K562 (cell line): Measurements from ENCODE around the gene PGAP2. TPM values are rescaled to one million over a fixed set of nuclear protein-coding genes. Genes with fewer than 3 reads are reported as not detected.

Experiments
- ATAC-seq: fragments of 200-7000 bp; cut with Tn5 transposase; 3 replicates; pipeline ENCODE4 v1.9.1; 2020; ENCODE audit warnings: moderate library complexity
- BruUV-seq: library from RNA; stranded (reverse); fragments of 400-500 nt; replicated peaks from 2 replicates; lab custom pipeline; 2021; lab: Mats Ljungman, UMichigan
- CTCF ChIA-PET: fragments of 300-600 bp; formaldehyde crosslinking; extraction: SDS; loops from one replicate; lab custom pipeline; 2021; ENCODE audit warnings: low intra/inter-chr PET ratio; lab: Yijun Ruan, JAX
- POLR2A ChIA-PET: fragments of 300-600, 350-650 bp; sonication (Branson Sonifier 250); formaldehyde crosslinking; extraction: SDS; loops from one replicate; lab custom pipeline; 2021; ENCODE audit warnings: antibody characterized with exemption, inconsistent platforms; lab: Yijun Ruan, JAX
- DNase-seq, 4 experiments: peaks; one replicate each; pipeline versions ENCODE4 v3.0.0 to v3.0.0-alpha.2; 2011 to 2018; ENCODE audit warnings: low spot score in 3 of 4, mixed read lengths in 3 of 4; ENCODE audit errors: extremely low read depth in 1 of 4
- FAIRE-seq: peaks from 2 replicates; lab custom pipeline; 2011; peaks lifted over from hg19 to GRCh38; lab: Jason Lieb, UNC
- H2AFZ ChIP-seq: 2 replicates; pipeline ENCODE4 v1.6.0; 2011; ENCODE audit warnings: low read depth, low read length, control low read depth, inconsistent platforms
- H3K27ac ChIP-seq: fragments of 200-600 bp; 3 replicates; pipeline ENCODE4 v1.8.0; 2011; ENCODE audit warnings: low read depth, mild to moderate bottlenecking, control low read depth, inconsistent platforms, low read length, moderate library complexity, mixed read lengths; ENCODE audit errors: extremely low read depth
- H3K27me3 ChIP-seq, 2 experiments: fragments of 300-600 bp in 1 of 2; 2 replicates in 1 of 2; 3 replicates in 1 of 2; pipeline versions ENCODE4 v1.6.0 to v1.8.0; 2011; ENCODE audit warnings: inconsistent platforms in 2 of 2, low read length in 2 of 2, mild to moderate bottlenecking in 1 of 2, mixed read lengths in 1 of 2, moderate library complexity in 1 of 2; ENCODE audit not compliant: control insufficient read depth in 2 of 2, insufficient read depth in 2 of 2
- H3K36me3 ChIP-seq: fragments of 300-600 bp; 3 replicates; pipeline ENCODE4 v1.8.0; 2011; ENCODE audit warnings: mild to moderate bottlenecking, low read length, inconsistent platforms; ENCODE audit not compliant: control insufficient read depth, insufficient read depth
- H3K4me1 ChIP-seq, 2 experiments: fragments of 200-600 bp in 1 of 2; replicated peaks in 1 of 2; 2 replicates in 1 of 2; 3 replicates in 1 of 2; pipeline versions ENCODE4 v1.5.1 to v1.8.0; 2011; ENCODE audit warnings: inconsistent platforms in 2 of 2, low read length in 2 of 2, mild to moderate bottlenecking in 1 of 2, mixed read lengths in 1 of 2, moderate library complexity in 1 of 2; ENCODE audit not compliant: control insufficient read depth in 2 of 2, insufficient read depth in 2 of 2
- H3K4me2 ChIP-seq: 2 replicates; pipeline ENCODE4 v1.6.1; 2011; ENCODE audit warnings: low read length, control low read depth, inconsistent platforms, mixed read lengths; ENCODE audit not compliant: insufficient read depth
- H3K4me3 ChIP-seq: fragments of 200-600 bp; sonication (generic), shearing (Covaris generic); 2 replicates; pipeline ENCODE4 v1.5.1; 2016; ENCODE audit warnings: control low read depth, inconsistent platforms
- H3K79me2 ChIP-seq: fragments of 200-600 bp; 3 replicates; pipeline ENCODE4 v1.8.0; 2011; ENCODE audit warnings: low read length, inconsistent platforms; ENCODE audit not compliant: control insufficient read depth, insufficient read depth
- H3K9ac ChIP-seq, 2 experiments: 2 replicates each; pipeline versions ENCODE4 v1.6.0 to v1.6.1; 2011; ENCODE audit warnings: low read depth in 2 of 2, low read length in 2 of 2, control low read depth in 1 of 2, inconsistent platforms in 1 of 2, mild to moderate bottlenecking in 1 of 2, mixed read lengths in 1 of 2; ENCODE audit not compliant: insufficient read depth in 1 of 2
- H3K9me1 ChIP-seq: one replicate; pipeline ENCODE4 v1.6.0; 2011; ENCODE audit warnings: inconsistent platforms, mild to moderate bottlenecking, low read length, moderate library complexity; ENCODE audit not compliant: control insufficient read depth, insufficient read depth
- H3K9me3 ChIP-seq: replicated peaks from 2 replicates; pipeline ENCODE4 v1.5.1; 2011; ENCODE audit warnings: low read depth, low read length, inconsistent platforms; ENCODE audit not compliant: control insufficient read depth, insufficient read depth
- H4K20me1 ChIP-seq: replicated peaks from 2 replicates; pipeline ENCODE4 v1.6.1; 2011; ENCODE audit warnings: low read length, inconsistent platforms, mixed read lengths; ENCODE audit not compliant: control insufficient read depth, insufficient read depth
- CEBPG ChIP-seq, 3 experiments: fragments of 200-800 bp in 1 of 3; sonication (Bioruptor generic) in 1 of 3; sonication (generic) in 1 of 3; formaldehyde crosslinking in 1 of 3; IDR thresholded peaks in 2 of 3; conservative IDR thresholded peaks in 1 of 3; 2 replicates each; pipeline versions ENCODE4 v1.6.1 to v1.8.0; 2016 to 2022; ENCODE audit warnings: missing compliant biosample characterization in 2 of 3, missing genetic modification characterization in 2 of 3, mild to moderate bottlenecking in 1 of 3, missing genetic modification reagents in 1 of 3
- EHMT2 ChIP-seq: fragments of 450-650 bp; IDR thresholded peaks from 2 replicates; pipeline ENCODE4 v1.6.1; 2018; ENCODE audit warnings: antibody characterized with exemption
- FOXK1 ChIP-seq: sonication (generic); formaldehyde crosslinking; IDR thresholded peaks from 2 replicates; pipeline ENCODE4 v1.8.0; 2022; ENCODE audit warnings: missing genetic modification reagents, mild to moderate bottlenecking, borderline replicate concordance
- GATAD2B ChIP-seq: fragments of 450-650 bp; IDR thresholded peaks from 2 replicates; pipeline ENCODE4 v1.6.1; 2017; ENCODE audit warnings: mild to moderate bottlenecking, borderline replicate concordance
- NCOA1 ChIP-seq: fragments of 450-650 bp; IDR thresholded peaks from 2 replicates; pipeline ENCODE4 v1.6.1; 2016; ENCODE audit warnings: low read depth
- RBBP5 ChIP-seq: fragments of 200-600 bp; sonication (generic); IDR thresholded peaks from 2 replicates; pipeline ENCODE4 v1.6.1; 2012; ENCODE audit warnings: borderline replicate concordance, mild to moderate bottlenecking, low read length, control low read depth, inconsistent platforms; ENCODE audit not compliant: insufficient read depth, poor library complexity, severe bottlenecking
- RBM15 ChIP-seq: fragments of 200-400 bp; formaldehyde crosslinking; IDR thresholded peaks from 2 replicates; pipeline ENCODE4 v1.6.1; 2018; ENCODE audit warnings: mild to moderate bottlenecking, low read length, moderate library complexity; ENCODE audit not compliant: insufficient read depth
- SMARCE1 ChIP-seq: fragments of 450-650 bp; IDR thresholded peaks from 2 replicates; pipeline ENCODE4 v1.7.1; 2016; ENCODE audit warnings: mild to moderate bottlenecking
- ZNF197 ChIP-seq: fragments of 200-800 bp; sonication (Bioruptor generic); IDR thresholded peaks from 2 replicates; pipeline ENCODE4 v1.6.1; 2016; ENCODE audit warnings: low read depth, missing genetic modification characterization, missing compliant biosample characterization
- WGBS: fragments of 100-300 bp; shearing (Covaris generic); methylation state at CpG from one replicate; pipeline ENCODE4 v1.1.6; 2016; ENCODE audit warnings: low coverage, mixed read lengths; ENCODE audit not compliant: insufficient coverage; ENCODE audit errors: missing lambda C conversion rate; 5-methylcytosine and 5-hydroxymethylcytosine counted together
- in situ Hi-C: fragments of 300-500 bp; cut with MboI; formaldehyde crosslinking; loops from 4 replicates; pipeline ENCODE4 v1.15.0; 2018; ENCODE audit warnings: inconsistent platforms, mixed read lengths
- intact Hi-C: fragments of 100-400 bp; cut with micrococcal nuclease; formaldehyde crosslinking; loops from 2 replicates; pipeline ENCODE4 v1.14.2; 2022
- polyA plus RNA-seq, 8 experiments: library from polyadenylated mRNA; depleted of rRNA in 4 of 8; stranded (reverse) in 5 of 8; unstranded in 3 of 8; fragments of >200 nt; fragmentation: Nextera tagmentation in 2 of 8; fragmentation: Illumina TruSeq in 1 of 8; extraction: Ambion mirVana in 2 of 8; extraction: Trizol in 1 of 8; gene quantifications; 2 replicates each; pipeline versions ENCODE4 v1.2.1 to v1.2.3, GENCODE V29; 2011 to 2014; ENCODE audit warnings: inconsistent platforms in 1 of 8, missing spikeins in 1 of 8
- total RNA-seq, 7 experiments: library from RNA; depleted of rRNA in 6 of 7; stranded (reverse); fragments of >200 nt in 6 of 7; fragmentation: Illumina TruSeq in 2 of 7; extraction: Trizol in 2 of 7; gene quantifications; 2 replicates each; pipeline versions ENCODE4 v1.2.1 to v1.2.3, GENCODE V29; 2011 to 2021; ENCODE audit warnings: low replicate concordance in 1 of 7
- TF ChIP-seq, protein P1 (sequence below): fragments of 250-450 bp; sonication (Bioruptor Pico); IDR thresholded peaks from 2 replicates; pipeline ENCODE4 v1.8.0; 2022; ENCODE audit warnings: moderate library complexity, mild to moderate bottlenecking, inconsistent platforms
- TF ChIP-seq, protein P2 (sequence below): fragments of 450-650 bp; formaldehyde crosslinking; IDR thresholded peaks from 2 replicates; pipeline ENCODE4 v1.4.0; 2022; ENCODE audit warnings: mild to moderate bottlenecking, moderate library complexity
- TF ChIP-seq, protein P3 (sequence below), 2 experiments: fragments of 450-650 bp; conservative IDR thresholded peaks; 2 replicates each; pipeline ENCODE4 v1.6.1; 2017; ENCODE audit warnings: mild to moderate bottlenecking in 2 of 2, moderate library complexity in 2 of 2
- TF ChIP-seq, protein P4 (sequence below): sonication (generic); formaldehyde crosslinking; IDR thresholded peaks from 2 replicates; pipeline ENCODE4 v1.8.1; 2023; ENCODE audit warnings: mild to moderate bottlenecking, missing genetic modification reagents, moderate library complexity

Gene PGAP2
- total and polyA plus RNA-seq, 9 of the 15 experiments (the other 6 are each of a cell fraction or from before 2014, with no cell fraction given) = 17.9 to 47.2 (median 33.7) TPM

DNA sequence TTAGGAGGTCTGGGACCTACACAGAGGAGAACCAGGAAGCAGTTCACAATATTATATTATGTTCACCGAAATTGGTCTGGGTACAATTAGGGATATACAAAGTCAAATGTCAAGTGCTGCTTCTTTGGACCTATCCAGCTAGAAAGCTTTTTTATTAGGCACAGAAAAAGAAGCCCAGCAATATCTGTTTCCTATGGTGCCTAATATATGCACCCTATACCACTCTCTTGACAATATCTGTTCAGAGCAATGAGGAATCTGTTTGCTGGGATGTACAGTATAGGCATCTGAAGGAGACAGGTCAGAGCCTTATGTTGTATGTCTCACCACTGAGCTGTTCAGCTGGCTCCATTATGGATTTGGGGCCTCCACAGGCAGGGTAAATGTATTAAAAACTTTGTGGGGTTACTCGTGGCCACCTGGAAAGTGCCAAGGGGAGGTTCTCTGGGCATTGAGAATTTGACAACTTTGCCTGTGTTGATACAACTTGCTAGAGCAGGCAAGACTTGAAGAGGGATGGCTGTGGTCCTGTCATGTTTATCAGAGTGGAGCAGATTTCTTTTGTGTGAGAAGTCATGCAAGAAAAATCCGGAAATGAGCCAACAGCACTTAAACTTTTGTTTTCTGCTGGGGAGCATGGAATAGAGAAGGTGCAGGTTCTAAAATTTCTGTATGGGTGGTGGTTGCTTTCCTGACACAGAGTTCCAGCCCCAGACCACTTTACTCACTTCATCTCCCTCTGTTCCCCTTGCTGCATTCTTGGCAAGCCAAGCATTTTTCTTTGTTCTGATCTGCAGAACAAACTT lies 57.2 kb downstream of the PGAP2 start:
- Histone ChIP-seq H2AFZ (no peak overlapping the region), H3K27ac (peak overlapping the region; percentile 77), H3K4me1 (peaks cover 41 to 75% of the 10 kb centered on the region in 2 experiments), H3K79me2 (peaks cover 95% of the 10 kb centered on the region), H3K4me3 (no peak overlapping the region), H3K9me1 (no peaks in the 10 kb centered on the region), H3K4me2 (peak overlapping the region; percentile 47), H3K9ac (peak overlapping the region; percentile 33 to 53; a peak in 3 of 4 replicates), H3K9me3 (no peaks in the 10 kb centered on the region), H3K36me3 (no peaks in the 10 kb centered on the region), H4K20me1 (no peaks in the 10 kb centered on the region), H3K27me3 (no peaks in the 10 kb centered on the region)
- CTCF ChIA-PET = no interaction called here
- DNase-seq (peak in 2 of 4 experiments; percentile 55 to 80), FAIRE-seq (peak; percentile 77), ATAC-seq (peak; percentile 36)
- no TSS peak for BruUV-seq
- 5% methylated on average over 3 of the region's 3 CpGs for WGBS
- in situ Hi-C loops = no loop called here
- POLR2A ChIA-PET = interaction anchor here (1.0 to 3.3 kb wide), 3 partner anchors 10 to 226 kb away, joined by 3 to 34 read pairs (median 10); partner anchors contain the start of gene STIM1
- intact Hi-C loops = loop anchor here (2.0 kb wide), 1 partner anchor 19 kb away; no protein-coding TSS in a partner anchor
- TF ChIP-seq EHMT2 = no peak
- no peak for TF ChIP-seq FOXK1 (CRISPR knock-in tag)
- TF ChIP-seq RBM15 = no peak
- TF ChIP-seq NCOA1 = no peak
- TF ChIP-seq, protein P1, sequence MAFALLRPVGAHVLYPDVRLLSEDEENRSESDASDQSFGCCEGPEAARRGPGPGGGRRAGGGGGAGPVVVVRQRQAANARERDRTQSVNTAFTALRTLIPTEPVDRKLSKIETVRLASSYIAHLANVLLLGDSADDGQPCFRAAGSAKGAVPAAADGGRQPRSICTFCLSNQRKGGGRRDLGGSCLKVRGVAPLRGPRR (CRISPR knock-in tag) = no peak
- TF ChIP-seq, protein P2, sequence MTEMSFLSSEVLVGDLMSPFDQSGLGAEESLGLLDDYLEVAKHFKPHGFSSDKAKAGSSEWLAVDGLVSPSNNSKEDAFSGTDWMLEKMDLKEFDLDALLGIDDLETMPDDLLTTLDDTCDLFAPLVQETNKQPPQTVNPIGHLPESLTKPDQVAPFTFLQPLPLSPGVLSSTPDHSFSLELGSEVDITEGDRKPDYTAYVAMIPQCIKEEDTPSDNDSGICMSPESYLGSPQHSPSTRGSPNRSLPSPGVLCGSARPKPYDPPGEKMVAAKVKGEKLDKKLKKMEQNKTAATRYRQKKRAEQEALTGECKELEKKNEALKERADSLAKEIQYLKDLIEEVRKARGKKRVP = no peak; the same call in 1 of the 2 replicates
- TF ChIP-seq, protein P3, sequence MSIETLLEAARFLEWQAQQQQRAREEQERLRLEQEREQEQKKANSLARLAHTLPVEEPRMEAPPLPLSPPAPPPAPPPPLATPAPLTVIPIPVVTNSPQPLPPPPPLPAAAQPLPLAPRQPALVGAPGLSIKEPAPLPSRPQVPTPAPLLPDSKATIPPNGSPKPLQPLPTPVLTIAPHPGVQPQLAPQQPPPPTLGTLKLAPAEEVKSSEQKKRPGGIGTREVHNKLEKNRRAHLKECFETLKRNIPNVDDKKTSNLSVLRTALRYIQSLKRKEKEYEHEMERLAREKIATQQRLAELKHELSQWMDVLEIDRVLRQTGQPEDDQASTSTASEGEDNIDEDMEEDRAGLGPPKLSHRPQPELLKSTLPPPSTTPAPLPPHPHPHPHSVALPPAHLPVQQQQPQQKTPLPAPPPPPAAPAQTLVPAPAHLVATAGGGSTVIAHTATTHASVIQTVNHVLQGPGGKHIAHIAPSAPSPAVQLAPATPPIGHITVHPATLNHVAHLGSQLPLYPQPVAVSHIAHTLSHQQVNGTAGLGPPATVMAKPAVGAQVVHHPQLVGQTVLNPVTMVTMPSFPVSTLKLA (conservative IDR thresholded peaks at IDR 0.05) = peak in 1 of 2 experiments; percentile 37; a peak in 2 of 4 replicates
- TF ChIP-seq, protein P4, sequence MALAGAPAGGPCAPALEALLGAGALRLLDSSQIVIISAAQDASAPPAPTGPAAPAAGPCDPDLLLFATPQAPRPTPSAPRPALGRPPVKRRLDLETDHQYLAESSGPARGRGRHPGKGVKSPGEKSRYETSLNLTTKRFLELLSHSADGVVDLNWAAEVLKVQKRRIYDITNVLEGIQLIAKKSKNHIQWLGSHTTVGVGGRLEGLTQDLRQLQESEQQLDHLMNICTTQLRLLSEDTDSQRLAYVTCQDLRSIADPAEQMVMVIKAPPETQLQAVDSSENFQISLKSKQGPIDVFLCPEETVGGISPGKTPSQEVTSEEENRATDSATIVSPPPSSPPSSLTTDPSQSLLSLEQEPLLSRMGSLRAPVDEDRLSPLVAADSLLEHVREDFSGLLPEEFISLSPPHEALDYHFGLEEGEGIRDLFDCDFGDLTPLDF (CRISPR knock-in tag) = no peak
- TF ChIP-seq RBBP5 = no peak
- TF ChIP-seq GATAD2B = no peak
- TF ChIP-seq SMARCE1 = peak; percentile 77; the same call in 1 of the 2 replicates
- peak; percentile 46; the same call in 1 of the 2 replicates for TF ChIP-seq ZNF197 (CRISPR knock-in tag)
- peak; percentile 73; the same call in 1 of the 2 replicates for TF ChIP-seq CEBPG (CRISPR knock-in tag; IDR thresholded peaks at IDR 0.05)
- no peak for TF ChIP-seq CEBPG (tag; conservative IDR thresholded peaks at IDR 0.05 in 1 of 2, IDR thresholded peaks at IDR 0.05 in 1 of 2)
